GM19238 (cell line): ENCODE results near the gene RTCB.

Source experiments
- DNase-seq: peaks from one replicate; pipeline ENCODE4 v3.0.0; 2011; ENCODE audit warnings: low spot score; ENCODE audit not compliant: insufficient read length

The RTCB gene

DNA sequence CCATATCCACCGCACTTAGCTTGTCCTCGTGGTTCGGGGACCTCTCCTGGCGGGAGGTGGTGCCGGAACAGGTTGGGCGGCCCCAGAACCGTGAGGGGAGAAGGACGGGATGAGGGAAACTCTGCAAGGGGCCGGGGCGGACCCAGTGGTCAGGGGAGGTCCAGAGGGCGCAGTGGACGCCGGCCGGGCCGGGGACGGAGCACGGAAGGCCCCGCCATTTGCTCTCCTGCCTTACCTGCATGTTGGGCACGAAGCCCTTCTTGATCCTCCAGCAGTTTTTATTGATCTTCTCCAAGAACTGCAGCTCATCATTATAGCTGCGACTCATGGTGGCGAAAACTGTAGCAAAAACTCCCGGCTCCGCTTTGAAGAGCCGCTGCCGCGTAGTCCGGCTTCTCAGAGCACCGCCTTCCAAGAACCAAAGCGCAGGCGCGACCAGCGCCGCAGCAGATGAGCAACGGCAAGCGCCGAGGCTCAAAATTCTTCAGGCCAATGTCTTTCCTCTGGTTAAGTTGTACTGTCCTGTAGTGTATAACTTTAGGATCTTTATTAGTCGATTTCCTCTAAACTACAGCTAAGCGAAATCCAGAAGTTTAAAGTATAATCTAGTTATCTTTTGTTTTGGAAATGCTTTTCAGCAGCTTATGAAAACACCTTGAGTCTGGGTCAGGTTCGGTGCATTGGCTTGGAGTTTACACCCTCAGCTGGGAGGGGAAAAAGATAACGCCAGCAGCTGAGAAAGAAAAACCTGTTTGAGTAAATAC, at the start of gene RTCB:
TSS of gene RTCB (minus strand) at position 419 of the 764 bp plus-strand sequence. CDS start at position 328, 91 bp downstream.
- DNase-seq = peak; percentile 67

DNA sequence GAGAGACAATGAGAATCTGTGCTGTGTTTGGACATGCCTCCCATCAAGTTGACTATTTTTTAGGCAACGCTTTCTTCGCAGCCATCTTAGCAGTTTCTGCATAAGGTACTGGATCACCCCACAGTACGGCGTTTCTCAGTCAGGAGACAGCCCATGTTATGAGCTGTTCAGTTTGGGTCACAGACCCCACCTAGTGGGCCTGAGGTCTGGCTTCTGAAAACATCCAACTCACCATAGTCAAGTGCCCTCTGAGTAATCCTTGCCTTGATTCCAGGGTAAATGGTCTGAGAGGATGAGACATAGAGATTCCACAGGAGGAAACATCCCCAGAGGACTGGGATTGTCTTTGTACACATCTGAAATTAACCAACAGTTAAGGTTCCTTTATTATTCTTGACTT, 45.0 kb upstream of the RTCB start:
- DNase-seq = no peak

DNA sequence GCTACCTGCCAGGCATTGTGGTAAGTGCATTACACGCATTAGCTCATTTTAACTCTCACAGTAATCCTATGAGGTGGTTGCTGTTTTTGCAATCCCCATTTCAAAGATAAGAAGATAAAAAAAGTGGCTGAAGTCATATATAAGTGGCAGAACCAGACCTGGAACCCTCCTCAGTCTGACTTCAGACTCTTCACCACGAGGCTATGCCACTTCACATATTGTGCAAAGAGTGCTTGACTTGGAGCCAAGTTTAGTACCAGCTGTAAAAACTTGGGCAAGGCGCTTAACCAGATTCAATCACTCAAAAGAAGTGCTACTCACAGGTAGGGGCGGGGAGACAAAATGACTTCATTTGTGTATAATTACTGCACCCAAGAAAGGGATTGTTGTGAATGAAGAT, 36.9 kb upstream of the RTCB start:
- no peak for DNase-seq

DNA sequence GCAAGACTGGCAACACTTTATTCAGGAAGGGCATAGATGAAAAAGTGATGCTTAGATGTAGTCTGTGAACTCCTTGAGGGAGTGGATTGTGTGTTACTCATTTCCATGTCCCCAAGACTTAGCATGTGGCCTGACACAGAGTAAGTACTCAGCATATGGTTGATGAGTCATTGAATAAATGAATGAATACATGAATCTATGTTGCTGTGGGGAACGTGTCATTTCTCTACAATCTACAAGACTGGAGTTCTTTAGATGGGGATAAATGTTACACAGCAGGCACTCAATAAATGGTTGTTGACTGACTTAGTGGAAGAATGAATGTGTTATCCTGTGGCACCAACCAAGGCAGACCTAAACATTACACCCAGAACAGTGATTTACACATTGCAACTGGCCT, 34.3 kb upstream of the RTCB start:
- DNase-seq = no peak

DNA sequence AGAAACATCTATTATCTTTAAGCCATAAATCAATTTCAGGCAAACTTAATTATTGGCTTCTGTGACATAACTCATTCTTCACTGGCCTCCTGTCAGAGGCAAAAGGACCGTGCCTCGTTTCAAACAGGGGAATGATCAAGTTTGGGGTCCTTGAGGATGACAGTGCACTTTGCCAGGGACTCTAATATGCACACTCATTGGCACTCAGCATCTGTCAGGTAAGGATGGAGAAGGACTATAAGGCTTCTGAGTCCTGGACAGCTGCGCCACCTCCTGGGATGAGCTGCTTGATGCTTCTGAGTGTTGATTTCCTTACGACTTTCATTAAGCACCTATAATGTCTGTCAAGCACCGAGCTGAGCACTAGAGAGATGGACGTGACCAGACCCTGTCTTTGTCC, 32.0 kb upstream of the RTCB start:
- no peak for DNase-seq

DNA sequence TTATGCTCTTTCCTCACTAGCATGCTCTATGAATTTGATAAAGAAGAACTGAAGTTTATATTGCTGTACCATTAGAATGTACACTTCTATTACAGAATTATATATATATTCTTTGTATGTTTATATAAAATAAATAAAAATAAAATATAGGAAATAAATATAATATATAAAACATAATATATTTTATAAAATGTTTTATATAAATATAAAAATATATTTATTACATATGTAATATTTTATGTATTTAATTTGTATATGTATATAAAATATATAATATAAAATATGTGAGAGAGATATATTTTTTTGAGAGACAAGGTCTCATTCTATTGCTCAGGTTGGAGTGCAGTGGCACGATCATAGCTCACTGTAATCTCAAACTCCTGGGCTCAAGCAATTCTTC, 18.3 kb upstream of the RTCB start:
- DNase-seq = no peak

DNA sequence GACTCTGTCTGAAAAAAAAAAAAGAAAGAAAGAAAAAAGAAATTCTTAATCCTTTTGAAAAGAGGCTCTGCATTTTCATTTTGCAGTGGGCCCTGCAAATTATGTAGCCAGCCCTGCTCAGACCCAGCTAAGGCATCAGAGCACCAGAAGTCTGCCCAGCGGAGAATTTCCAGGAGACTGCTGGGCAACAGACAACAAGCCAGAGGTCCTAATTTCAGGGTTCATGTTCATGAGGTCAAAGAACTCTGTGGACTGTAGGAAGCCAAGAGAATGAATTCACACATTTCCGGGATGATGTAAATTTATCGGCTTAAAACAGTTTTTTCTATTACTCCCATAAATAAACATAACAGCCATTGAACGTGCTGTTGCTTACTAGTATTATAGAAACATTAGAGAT, 14.8 kb upstream of the RTCB start:
- DNase-seq = no peak

DNA sequence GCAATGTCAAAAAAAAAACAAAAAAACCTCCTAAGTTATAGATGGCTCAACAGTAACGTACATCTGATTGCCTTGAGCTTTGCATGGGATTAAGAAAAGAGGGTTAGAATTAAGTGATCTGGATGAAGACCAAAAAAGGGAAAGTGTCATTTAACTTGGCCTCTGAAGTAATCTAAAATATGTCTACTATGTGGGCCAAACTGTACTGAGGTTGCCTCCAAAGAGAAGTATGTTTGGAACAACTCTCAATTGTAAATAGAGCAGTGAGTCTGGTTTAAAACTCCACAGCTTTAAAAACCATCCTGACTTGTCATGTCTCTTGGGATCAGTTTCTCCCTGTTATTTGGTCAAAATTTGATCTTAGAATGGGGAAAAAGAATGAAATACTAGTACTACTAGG, 11.6 kb upstream of the RTCB start:
- DNase-seq = no peak

DNA sequence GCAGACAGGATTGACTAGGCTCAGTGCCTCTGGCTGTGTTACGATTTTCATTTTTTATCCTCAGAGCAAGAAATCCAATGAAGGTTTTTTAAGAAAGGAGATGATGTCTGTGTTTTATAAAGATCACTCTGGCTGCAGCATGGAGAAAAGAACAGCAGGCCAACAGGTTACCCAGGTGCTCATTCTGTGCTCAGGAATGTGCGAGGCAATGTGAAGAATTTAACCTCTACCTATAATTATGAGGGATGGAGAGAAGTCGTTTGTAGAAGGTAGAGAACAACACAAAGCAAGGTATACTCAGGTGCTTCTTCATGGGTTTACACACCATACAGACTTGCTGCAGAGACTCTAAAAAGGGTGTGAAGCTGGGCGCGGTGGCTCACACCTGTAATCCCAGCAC, 10.0 kb upstream of the RTCB start:
- DNase-seq = no peak

DNA sequence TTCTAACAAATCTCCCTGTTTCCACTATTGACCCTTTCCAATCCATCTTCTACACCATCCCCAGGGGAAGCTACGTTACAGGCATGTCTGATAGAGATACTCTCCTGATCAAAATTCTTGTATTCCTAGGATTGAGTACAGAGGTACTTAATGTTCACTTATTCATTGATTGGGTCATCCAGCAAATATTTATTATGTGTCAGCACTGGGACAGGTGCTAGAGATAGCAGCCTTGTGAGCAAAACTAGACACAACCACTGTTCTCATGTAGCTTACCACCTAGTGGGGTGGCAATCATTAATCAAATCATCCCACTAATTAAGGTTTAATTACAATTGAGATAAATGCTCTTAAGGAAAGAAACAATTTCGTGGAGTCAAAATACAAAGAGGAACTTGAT, 9.4 kb upstream of the RTCB start:
- DNase-seq = no peak

DNA sequence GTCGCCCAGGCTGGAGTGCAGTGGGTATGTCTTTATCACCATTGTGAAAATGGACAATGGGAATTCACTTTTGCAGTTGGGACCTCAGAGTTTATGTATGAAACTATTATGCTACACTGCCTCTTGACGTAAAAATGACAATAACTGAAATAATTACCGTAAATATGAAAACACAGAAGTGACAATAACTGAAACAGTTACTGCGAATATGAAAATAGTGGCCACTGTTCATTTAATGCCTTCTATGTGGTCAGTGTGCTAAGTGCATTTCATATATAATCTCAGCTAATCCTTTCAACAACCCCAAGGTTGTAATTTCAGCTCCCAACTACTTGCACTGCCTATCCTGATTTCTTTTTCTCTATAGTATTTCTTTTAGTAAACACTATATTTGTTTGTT, 5.9 kb upstream of the RTCB start:
- DNase-seq = no peak

DNA sequence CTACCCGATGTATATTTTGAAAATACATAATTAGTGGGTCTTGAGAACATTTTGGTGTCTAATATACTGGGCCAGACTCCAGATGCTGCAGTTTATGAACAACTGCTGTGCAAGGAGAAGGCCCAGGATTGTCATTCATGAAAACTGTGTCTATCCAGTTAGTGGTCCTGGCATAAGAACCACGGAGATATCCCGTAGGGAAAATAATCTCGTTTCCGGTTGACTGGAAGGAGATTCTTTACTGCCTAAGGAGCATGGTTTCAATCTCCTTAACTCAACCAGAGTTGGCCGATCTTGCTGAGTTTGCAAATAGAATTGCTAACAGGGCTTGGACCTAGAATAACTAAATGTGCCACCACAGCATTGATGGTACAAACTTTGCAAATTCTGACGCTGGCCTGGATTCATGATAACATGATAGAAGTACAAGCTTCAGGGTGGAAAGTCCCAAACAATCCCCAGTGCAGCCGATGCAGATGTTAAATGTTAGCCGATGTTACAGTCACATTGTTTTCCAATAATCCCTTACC, 4.6 kb upstream of the RTCB start:
- DNase-seq = no peak

DNA sequence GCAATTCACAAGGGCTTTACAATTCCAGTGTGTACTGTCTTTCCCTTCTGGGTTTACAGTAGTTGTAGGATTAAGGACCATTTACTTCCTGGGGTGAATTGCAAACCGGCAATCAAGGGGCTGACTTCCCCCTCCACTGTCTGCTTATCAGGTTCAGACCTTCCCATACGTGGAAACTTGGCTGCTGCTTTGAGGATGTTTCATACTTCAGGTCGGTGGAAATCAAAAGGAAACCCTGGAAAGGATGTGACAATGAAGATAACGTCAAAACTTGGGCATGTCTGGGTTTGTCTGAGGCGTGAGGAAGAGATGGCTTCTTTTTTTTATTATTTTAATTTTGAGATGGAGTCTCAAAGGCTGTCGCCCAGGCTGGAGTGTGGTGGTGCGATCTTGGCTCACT, 2.1 kb upstream of the RTCB start:
- DNase-seq = no peak

DNA sequence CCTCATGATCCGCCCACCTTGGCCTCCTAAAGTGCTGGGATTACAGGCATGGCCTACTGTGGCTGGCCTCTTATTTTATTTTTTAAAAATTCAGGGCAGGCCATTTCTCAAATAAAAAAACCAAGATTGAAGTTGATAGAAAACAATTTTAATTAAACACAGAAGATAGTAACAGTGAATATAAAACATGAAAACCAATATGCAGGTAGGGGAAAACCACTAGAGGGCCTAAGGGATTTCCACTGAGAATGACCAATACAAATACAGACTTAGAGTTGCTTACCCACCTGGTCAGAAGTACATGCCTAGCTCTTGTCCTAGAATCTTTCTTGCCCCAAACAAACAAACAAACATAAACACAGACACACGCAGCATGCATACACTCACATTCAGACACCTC, 1.7 kb upstream of the RTCB start:
- no peak for DNase-seq

DNA sequence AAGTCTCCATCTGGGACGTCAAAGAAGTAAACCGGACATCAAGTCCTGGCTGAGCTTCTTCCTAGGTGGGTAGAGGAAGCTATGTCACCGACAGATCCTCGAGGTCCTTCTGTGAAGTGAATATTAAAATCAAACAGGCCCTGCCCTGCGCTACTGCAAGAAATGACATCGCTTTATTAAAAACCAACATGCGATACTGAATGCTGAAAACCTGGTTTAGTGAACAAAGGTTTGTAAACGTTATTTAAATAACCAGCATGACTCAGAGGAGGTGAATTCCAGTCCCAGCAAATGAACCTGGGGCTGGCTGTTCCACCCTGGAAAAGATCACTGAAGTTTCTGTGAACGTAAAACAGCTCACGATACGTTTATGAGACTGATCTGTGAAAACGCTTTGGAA, 645 bp downstream of the RTCB start:
- DNase-seq = no peak

DNA sequence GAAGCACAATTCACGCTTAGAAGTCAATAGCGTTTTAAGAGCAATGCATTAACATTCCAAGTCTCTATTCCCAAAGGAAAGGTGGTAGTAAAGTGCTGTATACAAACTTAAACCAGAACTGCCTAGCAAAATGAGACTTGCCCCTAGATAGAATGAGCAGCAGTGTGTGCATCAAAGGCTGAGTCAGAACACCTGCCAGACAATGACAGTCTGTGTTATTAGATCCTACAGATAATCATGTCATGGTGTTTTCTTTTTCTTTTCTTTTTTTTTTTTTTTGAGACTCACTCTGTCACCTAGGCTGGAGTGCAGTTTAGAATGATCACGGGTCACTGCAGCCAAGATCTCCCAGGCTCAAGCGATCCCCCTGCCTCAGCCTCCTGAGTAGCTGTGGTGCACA, 1.6 kb downstream of the RTCB start:
- no peak for DNase-seq

DNA sequence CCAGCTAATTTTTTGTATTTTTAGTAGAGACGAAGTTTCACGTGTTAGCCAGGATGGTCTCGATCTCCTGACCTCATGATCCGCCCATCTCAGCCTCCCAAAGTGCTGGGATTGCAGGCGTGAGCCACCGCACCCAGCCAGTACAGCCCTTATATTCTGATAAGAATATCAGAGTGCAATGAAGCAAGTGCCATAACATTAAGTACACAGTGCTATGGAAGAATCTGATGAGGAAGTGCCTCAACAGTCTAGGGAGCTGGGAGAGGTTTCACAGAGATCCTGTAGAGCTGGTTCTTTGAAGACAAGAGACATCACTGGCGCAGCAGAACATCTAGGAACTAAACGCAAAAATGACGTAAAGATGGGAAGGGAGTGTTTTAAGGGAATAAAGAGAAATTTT, 2.1 kb downstream of the RTCB start:
- DNase-seq = no peak

DNA sequence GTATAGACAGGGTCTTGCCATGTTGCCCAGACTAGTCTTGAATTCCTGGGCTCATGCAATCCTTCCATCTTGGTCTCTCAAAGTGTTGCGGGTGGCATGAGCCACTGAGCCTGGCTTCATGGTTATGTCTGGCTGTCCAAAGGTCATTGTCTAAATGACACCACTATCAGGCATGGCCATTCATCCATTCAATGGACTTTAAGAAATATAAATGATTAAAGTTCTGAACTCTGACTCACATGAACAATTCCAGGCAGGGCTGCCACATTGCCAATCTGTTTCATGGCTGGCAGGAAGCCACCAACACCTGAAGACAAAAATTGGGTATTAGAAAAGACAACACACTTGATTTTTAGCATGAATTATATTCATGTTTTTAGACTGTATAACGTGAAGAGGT, 4.1 kb downstream of the RTCB start:
- no peak for DNase-seq

DNA sequence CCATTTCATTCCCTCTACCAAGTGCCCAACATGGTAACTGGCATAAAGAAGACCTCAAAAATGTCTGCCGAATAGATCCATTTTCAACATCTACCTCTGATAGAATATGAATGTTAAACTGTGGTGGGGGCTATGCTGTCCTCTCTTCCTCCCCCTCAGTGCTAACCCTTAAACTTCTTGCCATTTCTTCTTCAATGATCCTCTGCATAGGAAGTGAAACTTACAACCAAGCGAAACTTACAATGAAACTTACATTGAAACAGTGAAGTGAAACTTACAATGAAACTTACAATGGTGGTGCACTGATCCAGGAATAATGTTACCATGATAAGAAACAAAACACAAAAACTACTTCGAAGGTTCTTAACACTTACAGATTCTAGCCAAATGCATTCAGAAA, 4.7 kb downstream of the RTCB start:
- no peak for DNase-seq

DNA sequence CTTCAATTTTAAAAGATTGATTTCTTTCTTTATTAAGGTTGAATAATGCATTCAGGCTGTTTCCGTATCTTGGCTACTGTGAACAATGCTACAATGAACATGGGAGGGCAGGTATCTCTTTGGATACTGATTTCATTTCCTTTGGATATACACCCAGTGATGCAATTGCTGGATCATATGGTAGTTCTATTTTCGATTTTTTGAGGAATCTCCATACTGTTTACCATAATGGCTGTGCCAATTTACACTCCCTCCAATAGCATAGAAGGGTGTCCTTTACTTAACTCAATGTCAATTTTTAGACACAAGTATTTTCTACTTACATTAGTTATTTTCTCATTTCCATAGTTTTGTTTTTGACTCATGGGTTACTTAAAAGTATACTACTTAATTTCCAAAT, 8.0 kb downstream of the RTCB start:
- DNase-seq = no peak

DNA sequence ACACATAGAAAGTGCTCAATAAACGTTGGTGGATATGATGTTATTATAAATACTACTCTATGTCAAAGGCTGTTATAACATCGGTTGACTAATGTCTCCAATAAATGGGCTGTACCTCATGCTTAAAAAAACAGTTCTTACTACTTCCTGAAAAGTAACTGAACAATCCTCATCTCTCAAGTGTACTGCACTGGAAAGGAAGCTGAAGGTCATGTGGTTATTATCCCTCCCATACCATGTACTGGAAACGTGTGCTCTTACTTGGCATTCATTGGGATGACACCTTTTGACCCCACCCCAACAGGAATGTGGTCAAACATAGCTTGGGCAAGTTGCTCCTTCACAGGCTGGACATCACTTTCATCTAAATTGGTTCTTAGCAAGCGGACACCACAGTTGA, 10.6 kb downstream of the RTCB start:
- DNase-seq = no peak

DNA sequence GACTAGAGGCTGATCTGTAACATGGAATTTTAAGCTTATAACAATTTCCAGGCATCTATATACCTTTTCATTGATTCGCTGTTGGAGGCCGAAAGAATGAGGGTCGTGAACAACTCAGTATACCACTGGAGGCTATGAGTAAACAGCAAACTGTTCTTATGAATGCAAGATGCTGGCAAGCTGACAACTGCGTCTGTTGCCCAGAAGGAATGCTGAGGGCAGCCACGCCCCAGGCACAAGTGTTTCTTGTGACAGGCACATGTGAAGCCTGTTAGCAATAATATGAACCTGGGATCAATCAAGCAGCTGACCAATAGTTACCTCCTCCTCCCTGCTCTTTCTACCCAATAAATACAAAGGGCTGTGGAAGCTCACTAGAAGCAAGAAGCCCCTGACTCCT, 15.3 kb downstream of the RTCB start:
- DNase-seq = no peak

DNA sequence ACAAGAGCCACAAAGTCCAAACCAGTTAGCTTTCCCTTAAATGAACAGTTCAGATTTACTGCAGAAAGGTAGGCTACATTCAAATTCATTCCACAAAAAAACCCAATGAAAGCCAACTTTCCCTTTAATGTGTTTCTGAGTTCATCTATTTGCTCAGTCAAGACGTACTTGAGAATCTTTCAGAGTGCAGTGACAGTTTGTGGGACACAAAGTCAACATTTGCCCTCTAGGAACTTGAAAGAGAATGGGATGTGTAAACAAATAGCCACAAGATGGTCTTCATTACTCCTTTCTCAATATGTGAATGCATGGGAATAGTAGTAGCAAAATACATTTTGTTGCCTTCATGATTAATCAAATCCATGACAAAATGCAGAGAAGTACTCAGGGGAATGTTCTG, 15.8 kb downstream of the RTCB start:
- DNase-seq = no peak

DNA sequence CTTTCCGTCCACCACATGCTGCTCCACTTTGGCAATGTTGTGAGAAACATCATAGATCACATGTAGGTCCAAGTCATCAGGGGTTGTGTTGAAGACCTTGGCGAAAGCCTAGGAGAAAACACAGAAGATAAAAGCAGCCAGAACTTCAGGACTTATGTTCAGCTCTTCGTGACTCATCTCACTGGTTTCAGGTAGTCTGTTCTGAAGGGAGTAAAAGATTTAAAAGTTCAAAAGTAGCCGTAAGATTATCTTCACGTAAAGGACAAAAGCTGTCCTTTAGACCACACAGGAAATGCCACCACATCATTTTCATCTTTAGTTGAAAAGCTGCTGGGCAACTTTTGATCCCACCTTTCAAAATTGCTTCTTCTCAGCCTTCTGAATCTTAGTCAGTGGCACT, 16.9 kb downstream of the RTCB start:
- DNase-seq = no peak
